Mesenchymal stem cell (in vitro differentiated cells and primary cell): ENCODE data around the gene PLA2G2F. TPM values are rescaled to one million over a fixed set of nuclear protein-coding genes. Genes with fewer than 3 reads are reported as not detected.

Experiments used
- DNase-seq: peaks from one replicate; pipeline ENCODE4 v3.0.0-alpha.2; 2013
- H2AFZ ChIP-seq: one replicate; pipeline ENCODE4 v1.6.1; 2013; ENCODE audit warnings: low read depth, mild to moderate bottlenecking, control low read depth, inconsistent platforms, low read length, moderate library complexity
- H2AK5ac ChIP-seq: 2 replicates; pipeline ENCODE4 v1.6.1; 2013; ENCODE audit warnings: low read length, moderate library complexity, mild to moderate bottlenecking, inconsistent platforms; ENCODE audit not compliant: severe bottlenecking
- H2BK120ac ChIP-seq: one replicate; pipeline ENCODE4 v1.6.1; 2013; ENCODE audit warnings: low read depth, mild to moderate bottlenecking, inconsistent platforms, low read length, moderate library complexity
- H2BK12ac ChIP-seq, 2 experiments: one replicate each; pipeline ENCODE4 v1.6.1; 2013; ENCODE audit warnings: inconsistent platforms in 2 of 2, low read length in 2 of 2, mild to moderate bottlenecking in 2 of 2, moderate library complexity in 2 of 2, control low read depth in 1 of 2
- H2BK15ac ChIP-seq: one replicate; pipeline ENCODE4 v1.6.1; 2013; ENCODE audit warnings: mild to moderate bottlenecking, low read depth, inconsistent platforms; ENCODE audit not compliant: poor library complexity, severe bottlenecking
- H2BK5ac ChIP-seq: 2 replicates; pipeline ENCODE4 v1.6.1; 2013; ENCODE audit warnings: low read depth, mild to moderate bottlenecking, low read length, control low read depth, inconsistent platforms; ENCODE audit not compliant: poor library complexity, severe bottlenecking
- H3K14ac ChIP-seq, 2 experiments: one replicate each; pipeline ENCODE4 v1.6.1; 2013; ENCODE audit warnings: inconsistent platforms in 2 of 2, low read length in 2 of 2, control low read depth in 1 of 2, mild to moderate bottlenecking in 1 of 2, moderate library complexity in 1 of 2
- H3K18ac ChIP-seq, 2 experiments: one replicate each; pipeline ENCODE4 v1.6.1; 2013; ENCODE audit warnings: inconsistent platforms in 2 of 2, low read length in 2 of 2, control low read depth in 1 of 2, low read depth in 1 of 2, mild to moderate bottlenecking in 1 of 2
- H3K23ac ChIP-seq, 2 experiments: one replicate each; pipeline ENCODE4 v1.6.1; 2013; ENCODE audit warnings: inconsistent platforms in 2 of 2, low read length in 2 of 2, mild to moderate bottlenecking in 2 of 2, moderate library complexity in 2 of 2, control low read depth in 1 of 2
- H3K27ac ChIP-seq: 2 replicates; pipeline ENCODE4 v1.5.1; 2013; ENCODE audit warnings: mild to moderate bottlenecking, moderate library complexity, low read length, control low read depth, inconsistent platforms; ENCODE audit not compliant: poor library complexity, severe bottlenecking
- H3K27me3 ChIP-seq, 2 experiments: 2 replicates each; pipeline versions ENCODE4 v1.6.1 to v1.7.0; 2013; ENCODE audit warnings: low read length in 2 of 2, mild to moderate bottlenecking in 2 of 2, moderate library complexity in 2 of 2, control low read depth in 1 of 2, inconsistent platforms in 1 of 2; ENCODE audit not compliant: control insufficient read depth in 1 of 2, insufficient read depth in 1 of 2
- H3K36me3 ChIP-seq, 2 experiments: 2 replicates each; pipeline versions ENCODE4 v1.6.1 to v1.7.0; 2013; ENCODE audit warnings: low read length in 2 of 2, control low read depth in 1 of 2, inconsistent platforms in 1 of 2, low read depth in 1 of 2, mild to moderate bottlenecking in 1 of 2; ENCODE audit not compliant: insufficient read depth in 2 of 2, control insufficient read depth in 1 of 2
- H3K4ac ChIP-seq, 2 experiments: one replicate each; pipeline ENCODE4 v1.6.1; 2013; ENCODE audit warnings: inconsistent platforms in 2 of 2, low read length in 2 of 2, mild to moderate bottlenecking in 2 of 2, moderate library complexity in 2 of 2, control low read depth in 1 of 2, low read depth in 1 of 2
- H3K4me1 ChIP-seq: 2 replicates; pipeline ENCODE4 v1.6.1; 2013; ENCODE audit warnings: low read depth, low read length, control low read depth; ENCODE audit not compliant: control insufficient read depth, insufficient read depth
- H3K4me2 ChIP-seq: 2 replicates; pipeline ENCODE4 v1.6.1; 2013; ENCODE audit warnings: low read length, mild to moderate bottlenecking, inconsistent platforms; ENCODE audit not compliant: poor library complexity, severe bottlenecking
- H3K4me3 ChIP-seq, 2 experiments: 2 replicates each; pipeline versions ENCODE4 v1.5.1 to v1.7.0; 2013; ENCODE audit warnings: low read length in 2 of 2, mild to moderate bottlenecking in 2 of 2, control low read depth in 1 of 2, low read depth in 1 of 2; ENCODE audit not compliant: insufficient read depth in 1 of 2
- H3K79me1 ChIP-seq: replicated peaks from 2 replicates; pipeline ENCODE4 v1.6.1; 2013; ENCODE audit warnings: mild to moderate bottlenecking, control low read depth, low read length, inconsistent platforms; ENCODE audit not compliant: poor library complexity, severe bottlenecking
- H3K9ac ChIP-seq: 2 replicates; pipeline ENCODE4 v1.7.0; 2013; ENCODE audit warnings: mild to moderate bottlenecking, low read length, moderate library complexity
- H3K9me3 ChIP-seq: 2 replicates; pipeline ENCODE4 v1.7.0; 2013; ENCODE audit warnings: mild to moderate bottlenecking, low read length; ENCODE audit not compliant: control insufficient read depth
- H4K8ac ChIP-seq: one replicate; pipeline ENCODE4 v1.6.1; 2013; ENCODE audit warnings: inconsistent platforms, mild to moderate bottlenecking, low read length, moderate library complexity
- H4K91ac ChIP-seq: one replicate; pipeline ENCODE4 v1.6.1; 2013; ENCODE audit warnings: mild to moderate bottlenecking, low read length, inconsistent platforms
- WGBS: methylation state at CpG from one replicate; pipeline ENCODE4 v1.1.7; 2013; ENCODE audit warnings: mixed read lengths; 5-methylcytosine and 5-hydroxymethylcytosine counted together
- polyA plus RNA-seq, 2 experiments: library from polyadenylated mRNA; stranded (reverse); fragments of 200-250 nt; gene quantifications; one replicate each; pipeline ENCODE4 v1.2.3, GENCODE V29; 2013

Gene PLA2G2F, protein sequence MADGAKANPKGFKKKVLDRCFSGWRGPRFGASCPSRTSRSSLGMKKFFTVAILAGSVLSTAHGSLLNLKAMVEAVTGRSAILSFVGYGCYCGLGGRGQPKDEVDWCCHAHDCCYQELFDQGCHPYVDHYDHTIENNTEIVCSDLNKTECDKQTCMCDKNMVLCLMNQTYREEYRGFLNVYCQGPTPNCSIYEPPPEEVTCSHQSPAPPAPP
- not detected for polyA plus RNA-seq (2013, experiment 1 of 2)
- polyA plus RNA-seq (2013, experiment 2 of 2): not detected

DNA sequence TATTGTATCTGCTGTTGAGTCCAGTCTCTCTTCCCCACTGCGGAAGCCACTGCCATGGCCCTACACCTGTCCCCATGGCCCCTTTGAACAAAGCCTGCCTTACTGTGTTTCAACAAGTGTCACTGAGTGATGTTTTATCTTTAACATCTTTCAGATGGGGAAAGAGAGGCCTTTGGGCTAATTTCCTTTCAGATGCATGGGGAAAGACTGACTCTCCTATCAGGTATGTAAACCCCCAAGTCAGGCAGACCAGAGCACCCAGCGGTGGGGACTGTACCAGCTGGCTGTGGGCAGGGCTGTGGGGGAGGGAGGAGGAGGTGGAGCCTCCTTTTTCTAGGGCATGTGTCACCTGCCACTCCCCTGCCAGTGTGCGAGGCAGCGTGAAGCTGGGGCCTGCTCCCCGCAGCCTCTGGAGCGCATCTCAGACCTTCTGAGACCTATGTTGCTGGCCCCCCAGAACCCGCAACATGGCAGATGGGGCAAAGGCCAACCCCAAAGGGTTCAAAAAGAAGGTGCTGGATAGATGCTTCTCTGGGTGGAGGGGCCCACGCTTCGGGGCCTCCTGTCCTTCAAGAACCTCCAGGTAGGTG is at the start of gene PLA2G2F:
PLA2G2F (plus strand) TSS at position 363 of the 590 bp plus-strand sequence; CDS start at position 468, 105 bp downstream.
- Histone ChIP-seq H2AK5ac (no peak within 1 kb of the TSS), H3K14ac (no peak within 1 kb of the TSS)
- 90% methylated on average over 9 of the region's 9 CpGs for WGBS

DNA sequence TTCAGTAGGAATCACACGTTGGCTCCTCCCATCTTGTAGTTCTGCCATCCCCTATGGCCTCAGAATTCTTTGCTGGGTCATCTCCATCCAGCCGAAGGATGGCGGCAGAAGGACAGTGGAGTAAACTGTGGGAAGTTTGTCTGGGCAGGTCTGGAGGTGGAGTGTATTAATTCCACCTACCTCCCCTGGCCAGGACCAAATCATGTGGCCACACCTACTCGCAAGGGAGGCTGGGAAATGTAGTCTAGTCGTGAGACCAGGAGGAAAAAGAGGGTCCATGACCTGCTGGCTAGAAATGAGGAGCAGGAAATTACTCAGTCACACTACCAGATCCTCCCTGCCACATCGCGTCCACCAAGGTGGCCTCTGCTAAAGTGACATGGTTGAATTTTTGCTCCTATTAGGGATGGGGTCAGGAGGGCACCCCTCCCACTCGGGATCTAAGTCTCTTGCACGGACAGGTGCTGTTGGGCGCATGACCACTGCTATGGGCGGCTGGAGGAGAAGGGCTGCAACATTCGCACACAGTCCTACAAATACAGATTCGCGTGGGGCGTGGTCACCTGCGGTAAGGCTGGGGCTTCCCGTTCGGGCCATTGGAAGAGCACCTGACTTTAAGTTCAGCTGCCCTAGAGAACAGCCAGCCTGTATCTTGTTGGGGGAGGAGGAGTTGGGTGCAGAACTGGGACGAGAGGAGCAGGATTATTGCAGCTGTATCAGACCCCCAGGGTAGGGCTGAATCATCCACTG is 49.6 kb upstream of the PLA2G2F start:
- no peak overlapping the region for H3K27ac ChIP-seq

More for the DNA sequence above, at the start of gene PLA2G2F:
- H3K27me3 ChIP-seq: peaks cover 0 to 1% of the 10 kb centered on the region in 2 experiments
- H4K91ac ChIP-seq: no peak within 1 kb of the TSS
- no peak for DNase-seq
- no peaks in the 10 kb centered on the region for H3K4me1 ChIP-seq
- no peak within 1 kb of the TSS for H2BK15ac ChIP-seq
- H3K36me3 ChIP-seq: no peaks in the 10 kb centered on the region
- no peak within 1 kb of the TSS for H3K23ac ChIP-seq
- no peak within 1 kb of the TSS for H3K4ac ChIP-seq
- H3K9me3 ChIP-seq: no peaks in the 10 kb centered on the region
- no peak within 1 kb of the TSS for H3K4me3 ChIP-seq
- H3K79me1 ChIP-seq: no peaks in the 10 kb centered on the region
- no peak within 1 kb of the TSS for H3K4me2 ChIP-seq
- H2BK5ac ChIP-seq: no peak within 1 kb of the TSS
- no peak within 1 kb of the TSS for H3K9ac ChIP-seq
- H2BK120ac ChIP-seq: no peak within 1 kb of the TSS
- H4K8ac ChIP-seq: no peak within 1 kb of the TSS
- no peak within 1 kb of the TSS for H3K27ac ChIP-seq
- H2BK12ac ChIP-seq: no peak within 1 kb of the TSS
- H2AFZ ChIP-seq: no peak within 1 kb of the TSS
- H3K18ac ChIP-seq: no peak within 1 kb of the TSS

DNA sequence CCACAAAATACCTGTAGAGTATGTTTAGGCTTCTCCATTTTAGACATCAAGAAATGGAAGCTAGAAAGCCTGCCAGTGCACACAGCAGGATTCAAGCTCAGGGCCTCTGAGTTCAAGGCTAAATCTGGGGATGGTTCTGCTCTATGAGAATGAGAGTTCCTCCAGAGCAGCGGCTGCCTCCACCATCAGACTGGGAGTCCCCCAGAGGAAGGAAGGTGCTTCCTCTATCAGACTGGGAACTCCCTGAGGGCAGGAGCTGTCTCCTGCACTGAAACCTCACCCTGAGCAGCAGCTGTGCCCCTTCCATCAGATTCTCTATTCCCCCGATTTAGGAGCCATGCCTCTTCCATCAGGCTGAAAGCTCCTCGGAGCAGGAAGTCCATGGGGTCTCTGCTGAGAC is 49.0 kb upstream of the PLA2G2F start:
- Histone ChIP-seq H2AK5ac (no peak overlapping the region), H3K9me3 (no peaks in the 10 kb centered on the region), H2BK15ac (no peak overlapping the region), H2BK12ac (no peak overlapping the region), H4K91ac (no peak overlapping the region), H3K23ac (no peak overlapping the region), H4K8ac (no peak overlapping the region), H3K14ac (no peak overlapping the region), H3K9ac (no peak overlapping the region), H3K4me2 (no peak overlapping the region), H3K4me1 (no peaks in the 10 kb centered on the region), H2BK120ac (no peak overlapping the region), H3K4ac (no peak overlapping the region), H3K18ac (no peak overlapping the region), H3K4me3 (no peak overlapping the region), H2BK5ac (no peak overlapping the region), H3K36me3 (peaks cover 0 to 8% of the 10 kb centered on the region in 2 experiments), H3K27me3 (peaks cover 0 to 9% of the 10 kb centered on the region in 2 experiments), H3K27ac (no peak overlapping the region), H3K79me1 (no peaks in the 10 kb centered on the region), H2AFZ (no peak overlapping the region)
- DNase-seq: no peak
- 82% methylated on average over 3 of the region's 3 CpGs for WGBS

More for the DNA sequence above, 49.6 kb upstream of the PLA2G2F start:
- H2AFZ ChIP-seq: no peak overlapping the region
- H3K4me1 ChIP-seq: no peaks in the 10 kb centered on the region
- 83% methylated on average over 17 of the region's 19 CpGs for whole genome bisulfite sequencing
- H2BK5ac ChIP-seq: no peak overlapping the region
- no peak overlapping the region for H3K23ac ChIP-seq
- no peak overlapping the region for H2BK15ac ChIP-seq
- H3K9me3 ChIP-seq: no peaks in the 10 kb centered on the region
- no peak overlapping the region for H2AK5ac ChIP-seq
- H3K18ac ChIP-seq: no peak overlapping the region
- H3K79me1 ChIP-seq: no peaks in the 10 kb centered on the region
- no peak overlapping the region for H3K14ac ChIP-seq
- H2BK120ac ChIP-seq: no peak overlapping the region
- H3K4ac ChIP-seq: no peak overlapping the region
- H4K8ac ChIP-seq: no peak overlapping the region
- H3K36me3 ChIP-seq: peaks cover 0 to 12% of the 10 kb centered on the region in 2 experiments
- no peak overlapping the region for H3K4me3 ChIP-seq
- DNase-seq: no peak
- H3K4me2 ChIP-seq: no peak overlapping the region
- H3K27me3 ChIP-seq: peaks cover 0 to 9% of the 10 kb centered on the region in 2 experiments
- no peak overlapping the region for H3K9ac ChIP-seq
- no peak overlapping the region for H2BK12ac ChIP-seq
- H4K91ac ChIP-seq: no peak overlapping the region

DNA sequence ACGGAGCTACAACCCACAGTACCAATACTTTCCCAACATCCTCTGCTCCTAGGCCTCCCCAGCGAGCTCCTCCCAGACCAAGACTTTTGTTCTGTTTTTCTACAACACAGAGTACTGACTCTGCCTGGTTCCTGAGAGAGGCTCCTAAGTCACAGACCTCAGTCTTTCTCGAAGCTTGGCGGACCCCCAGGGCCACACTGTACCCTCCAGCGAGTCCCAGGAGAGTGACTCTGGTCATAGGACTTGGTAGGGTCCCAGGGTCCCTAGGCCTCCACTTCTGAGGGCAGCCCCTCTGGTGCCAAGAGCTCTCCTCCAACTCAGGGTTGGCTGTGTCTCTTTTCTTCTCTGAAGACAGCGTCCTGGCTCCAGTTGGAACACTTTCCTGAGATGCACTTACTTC is 48.5 kb upstream of the PLA2G2F start:
- no peak overlapping the region for H3K23ac ChIP-seq
- H3K79me1 ChIP-seq: no peaks in the 10 kb centered on the region
- DNase-seq: no peak
- H3K27ac ChIP-seq: no peak overlapping the region
- no peaks in the 10 kb centered on the region for H3K4me1 ChIP-seq
- H2BK15ac ChIP-seq: no peak overlapping the region
- no peak overlapping the region for H2BK120ac ChIP-seq
- no peak overlapping the region for H4K8ac ChIP-seq
- H3K36me3 ChIP-seq: peaks cover 0 to 8% of the 10 kb centered on the region in 2 experiments
- H3K9me3 ChIP-seq: no peaks in the 10 kb centered on the region
- no peak overlapping the region for H4K91ac ChIP-seq
- H3K9ac ChIP-seq: no peak overlapping the region
- no peak overlapping the region for H3K4ac ChIP-seq
- no peak overlapping the region for H3K18ac ChIP-seq
- WGBS: 77% methylated on average over 6 of the region's 6 CpGs
- no peak overlapping the region for H2BK5ac ChIP-seq
- H3K27me3 ChIP-seq: peaks cover 0 to 9% of the 10 kb centered on the region in 2 experiments
- H3K4me2 ChIP-seq: no peak overlapping the region
- no peak overlapping the region for H3K14ac ChIP-seq
- no peak overlapping the region for H3K4me3 ChIP-seq
- no peak overlapping the region for H2BK12ac ChIP-seq
- no peak overlapping the region for H2AK5ac ChIP-seq
- no peak overlapping the region for H2AFZ ChIP-seq
